ENCODE measurements around the gene PPP1R11. TPM values are rescaled to one million over a fixed set of nuclear protein-coding genes. Genes with fewer than 3 reads are reported as not detected.

Gene PPP1R11
- total and polyA plus RNA-seq, 2 of the 13 experiments (the other 11 are each of a cell fraction or from before 2014, with no cell fraction given): 32.1 to 58.9 TPM

DNA sequence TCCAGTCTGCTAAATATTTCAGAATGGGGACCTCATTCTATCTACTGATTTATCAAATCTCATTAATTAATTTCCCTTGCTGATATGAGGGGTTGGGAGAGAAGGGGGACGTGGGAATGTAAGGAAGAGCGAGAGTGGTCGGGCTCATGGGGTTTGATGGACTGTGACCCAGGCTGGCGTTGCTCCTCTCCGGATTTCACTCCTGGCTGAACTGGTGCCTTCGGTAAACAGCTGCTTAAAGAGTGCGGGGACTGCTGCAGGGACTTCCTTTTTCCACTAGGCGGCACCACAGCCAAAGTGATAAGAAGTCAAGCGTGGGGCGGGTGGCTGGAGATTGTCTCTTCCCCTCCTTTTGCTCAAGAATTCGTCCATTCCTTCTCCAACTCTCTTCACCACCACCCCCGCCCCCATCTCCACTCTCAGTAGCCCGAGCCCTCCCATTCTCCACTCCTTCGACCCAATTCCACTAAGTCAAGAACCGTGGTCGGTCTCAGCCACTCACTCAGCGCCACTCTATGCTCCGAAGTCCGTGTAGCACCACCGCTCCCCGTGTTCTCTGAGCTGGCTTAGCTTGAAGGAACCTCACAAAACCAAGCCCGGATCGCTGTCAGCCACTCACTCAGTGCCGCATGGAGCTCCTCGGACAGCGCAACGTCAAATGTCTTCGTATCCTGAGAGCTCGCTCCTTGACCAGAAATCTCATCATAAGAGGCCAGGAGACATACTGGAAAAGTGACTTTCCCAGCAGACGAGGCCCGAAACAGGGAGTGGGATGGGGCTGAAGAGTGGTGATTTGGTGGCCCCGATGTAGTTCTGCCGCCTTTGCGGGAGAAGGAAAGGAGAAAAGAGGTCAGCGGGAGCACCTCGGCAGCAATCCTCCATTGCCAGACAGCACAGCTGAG, 36.2 kb downstream of the PPP1R11 start (continued):
- TF ChIP-seq, protein P1, sequence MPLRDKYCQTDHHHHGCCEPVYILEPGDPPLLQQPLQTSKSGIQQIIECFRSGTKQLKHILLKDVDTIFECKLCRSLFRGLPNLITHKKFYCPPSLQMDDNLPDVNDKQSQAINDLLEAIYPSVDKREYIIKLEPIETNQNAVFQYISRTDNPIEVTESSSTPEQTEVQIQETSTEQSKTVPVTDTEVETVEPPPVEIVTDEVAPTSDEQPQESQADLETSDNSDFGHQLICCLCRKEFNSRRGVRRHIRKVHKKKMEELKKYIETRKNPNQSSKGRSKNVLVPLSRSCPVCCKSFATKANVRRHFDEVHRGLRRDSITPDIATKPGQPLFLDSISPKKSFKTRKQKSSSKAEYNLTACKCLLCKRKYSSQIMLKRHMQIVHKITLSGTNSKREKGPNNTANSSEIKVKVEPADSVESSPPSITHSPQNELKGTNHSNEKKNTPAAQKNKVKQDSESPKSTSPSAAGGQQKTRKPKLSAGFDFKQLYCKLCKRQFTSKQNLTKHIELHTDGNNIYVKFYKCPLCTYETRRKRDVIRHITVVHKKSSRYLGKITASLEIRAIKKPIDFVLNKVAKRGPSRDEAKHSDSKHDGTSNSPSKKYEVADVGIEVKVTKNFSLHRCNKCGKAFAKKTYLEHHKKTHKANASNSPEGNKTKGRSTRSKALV (CRISPR knock-in tag; IDR thresholded peaks at IDR 0.05): peak; percentile 72
- TF ChIP-seq, protein P2, sequence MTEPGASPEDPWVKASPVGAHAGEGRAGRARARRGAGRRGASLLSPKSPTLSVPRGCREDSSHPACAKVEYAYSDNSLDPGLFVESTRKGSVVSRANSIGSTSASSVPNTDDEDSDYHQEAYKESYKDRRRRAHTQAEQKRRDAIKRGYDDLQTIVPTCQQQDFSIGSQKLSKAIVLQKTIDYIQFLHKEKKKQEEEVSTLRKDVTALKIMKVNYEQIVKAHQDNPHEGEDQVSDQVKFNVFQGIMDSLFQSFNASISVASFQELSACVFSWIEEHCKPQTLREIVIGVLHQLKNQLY (CRISPR knock-in tag; IDR thresholded peaks at IDR 0.05): 0 out of 2 replicates have a peak, but pooled peaks have one; percentile 40
- TF ChIP-seq CAMTA2 (CRISPR knock-in tag; IDR thresholded peaks at IDR 0.05; ENCODE audit: borderline replicate concordance): peak; percentile 34; the same call in 1 of the 2 replicates
- TF ChIP-seq, protein P3, sequence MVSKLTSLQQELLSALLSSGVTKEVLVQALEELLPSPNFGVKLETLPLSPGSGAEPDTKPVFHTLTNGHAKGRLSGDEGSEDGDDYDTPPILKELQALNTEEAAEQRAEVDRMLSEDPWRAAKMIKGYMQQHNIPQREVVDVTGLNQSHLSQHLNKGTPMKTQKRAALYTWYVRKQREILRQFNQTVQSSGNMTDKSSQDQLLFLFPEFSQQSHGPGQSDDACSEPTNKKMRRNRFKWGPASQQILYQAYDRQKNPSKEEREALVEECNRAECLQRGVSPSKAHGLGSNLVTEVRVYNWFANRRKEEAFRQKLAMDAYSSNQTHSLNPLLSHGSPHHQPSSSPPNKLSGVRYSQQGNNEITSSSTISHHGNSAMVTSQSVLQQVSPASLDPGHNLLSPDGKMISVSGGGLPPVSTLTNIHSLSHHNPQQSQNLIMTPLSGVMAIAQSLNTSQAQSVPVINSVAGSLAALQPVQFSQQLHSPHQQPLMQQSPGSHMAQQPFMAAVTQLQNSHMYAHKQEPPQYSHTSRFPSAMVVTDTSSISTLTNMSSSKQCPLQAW (CRISPR knock-in tag; IDR thresholded peaks at IDR 0.05): no peak; the same call in 1 of the 2 replicates
- no peak for TF ChIP-seq ZNF484 (CRISPR knock-in tag; IDR thresholded peaks at IDR 0.05; ENCODE audit: borderline replicate concordance, low read depth)
- no peak; the same call in 1 of the 2 replicates for TF ChIP-seq SP140L (CRISPR knock-in tag; IDR thresholded peaks at IDR 0.05; ENCODE audit: borderline replicate concordance)
- no peak for TF ChIP-seq SYNCRIP (IDR thresholded peaks at IDR 0.05; ENCODE audit: insufficient read depth, low read depth, low read length)
- no peak for TF ChIP-seq PAWR (CRISPR knock-in tag; IDR thresholded peaks at IDR 0.05; ENCODE audit: borderline replicate concordance)
- TF ChIP-seq CHD2 (IDR thresholded peaks at IDR 0.05; ENCODE audit: low read depth, low read length): no peak
- TF ChIP-seq RAD21 (CRISPR knock-in tag; IDR thresholded peaks at IDR 0.05): peak; percentile 96
- TF ChIP-seq, protein P4, sequence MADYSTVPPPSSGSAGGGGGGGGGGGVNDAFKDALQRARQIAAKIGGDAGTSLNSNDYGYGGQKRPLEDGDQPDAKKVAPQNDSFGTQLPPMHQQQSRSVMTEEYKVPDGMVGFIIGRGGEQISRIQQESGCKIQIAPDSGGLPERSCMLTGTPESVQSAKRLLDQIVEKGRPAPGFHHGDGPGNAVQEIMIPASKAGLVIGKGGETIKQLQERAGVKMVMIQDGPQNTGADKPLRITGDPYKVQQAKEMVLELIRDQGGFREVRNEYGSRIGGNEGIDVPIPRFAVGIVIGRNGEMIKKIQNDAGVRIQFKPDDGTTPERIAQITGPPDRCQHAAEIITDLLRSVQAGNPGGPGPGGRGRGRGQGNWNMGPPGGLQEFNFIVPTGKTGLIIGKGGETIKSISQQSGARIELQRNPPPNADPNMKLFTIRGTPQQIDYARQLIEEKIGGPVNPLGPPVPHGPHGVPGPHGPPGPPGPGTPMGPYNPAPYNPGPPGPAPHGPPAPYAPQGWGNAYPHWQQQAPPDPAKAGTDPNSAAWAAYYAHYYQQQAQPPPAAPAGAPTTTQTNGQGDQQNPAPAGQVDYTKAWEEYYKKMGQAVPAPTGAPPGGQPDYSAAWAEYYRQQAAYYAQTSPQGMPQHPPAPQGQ (CRISPR knock-in tag; IDR thresholded peaks at IDR 0.05; ENCODE audit: borderline replicate concordance): no peak
- no peak for TF ChIP-seq ZNF773 (CRISPR knock-in tag; IDR thresholded peaks at IDR 0.05; ENCODE audit: borderline replicate concordance)
- TF ChIP-seq, protein P5, sequence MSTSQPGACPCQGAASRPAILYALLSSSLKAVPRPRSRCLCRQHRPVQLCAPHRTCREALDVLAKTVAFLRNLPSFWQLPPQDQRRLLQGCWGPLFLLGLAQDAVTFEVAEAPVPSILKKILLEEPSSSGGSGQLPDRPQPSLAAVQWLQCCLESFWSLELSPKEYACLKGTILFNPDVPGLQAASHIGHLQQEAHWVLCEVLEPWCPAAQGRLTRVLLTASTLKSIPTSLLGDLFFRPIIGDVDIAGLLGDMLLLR (CRISPR knock-in tag; IDR thresholded peaks at IDR 0.05): no peak
- TF ChIP-seq MXI1 (IDR thresholded peaks at IDR 0.05; ENCODE audit: borderline replicate concordance, low read depth, low read length): peak; percentile 64; the same call in 1 of the 3 replicates
- peak; percentile 35; the same call in 1 of the 2 replicates for TF ChIP-seq HNF4G (IDR thresholded peaks at IDR 0.05; ENCODE audit: borderline replicate concordance, low read depth, low read length)
- TF ChIP-seq HNF4G (CRISPR knock-in tag; IDR thresholded peaks at IDR 0.05; ENCODE audit: borderline replicate concordance, low read depth): peak; percentile 53; the same call in 1 of the 2 replicates
- TF ChIP-seq, protein P6, sequence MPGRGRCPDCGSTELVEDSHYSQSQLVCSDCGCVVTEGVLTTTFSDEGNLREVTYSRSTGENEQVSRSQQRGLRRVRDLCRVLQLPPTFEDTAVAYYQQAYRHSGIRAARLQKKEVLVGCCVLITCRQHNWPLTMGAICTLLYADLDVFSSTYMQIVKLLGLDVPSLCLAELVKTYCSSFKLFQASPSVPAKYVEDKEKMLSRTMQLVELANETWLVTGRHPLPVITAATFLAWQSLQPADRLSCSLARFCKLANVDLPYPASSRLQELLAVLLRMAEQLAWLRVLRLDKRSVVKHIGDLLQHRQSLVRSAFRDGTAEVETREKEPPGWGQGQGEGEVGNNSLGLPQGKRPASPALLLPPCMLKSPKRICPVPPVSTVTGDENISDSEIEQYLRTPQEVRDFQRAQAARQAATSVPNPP (CRISPR knock-in tag; IDR thresholded peaks at IDR 0.05): no peak
- no peak for TF ChIP-seq ZNF775 (CRISPR knock-in tag; IDR thresholded peaks at IDR 0.05; ENCODE audit: borderline replicate concordance)
- TF ChIP-seq ZFP62 (CRISPR knock-in tag; IDR thresholded peaks at IDR 0.05): no peak
